H4 (cell line): ENCODE data around the gene B4GALT4. TPM values are rescaled to one million over a fixed set of nuclear protein-coding genes. Genes with fewer than 3 reads are reported as not detected.

Source experiments
- DNase-seq: peaks from one replicate; pipeline ENCODE4 v3.0.0-alpha.2; 2015; ENCODE audit warnings: low spot score
- total RNA-seq: library from RNA; depleted of rRNA; stranded (reverse); fragments of >200 nt; shearing (Covaris generic); gene quantifications from 2 replicates; pipeline ENCODE4 v1.2.3, GENCODE V29; 2014

The B4GALT4 gene
- total RNA-seq, 1 experiment from 2014 or later, result 25.3 TPM

DNA sequence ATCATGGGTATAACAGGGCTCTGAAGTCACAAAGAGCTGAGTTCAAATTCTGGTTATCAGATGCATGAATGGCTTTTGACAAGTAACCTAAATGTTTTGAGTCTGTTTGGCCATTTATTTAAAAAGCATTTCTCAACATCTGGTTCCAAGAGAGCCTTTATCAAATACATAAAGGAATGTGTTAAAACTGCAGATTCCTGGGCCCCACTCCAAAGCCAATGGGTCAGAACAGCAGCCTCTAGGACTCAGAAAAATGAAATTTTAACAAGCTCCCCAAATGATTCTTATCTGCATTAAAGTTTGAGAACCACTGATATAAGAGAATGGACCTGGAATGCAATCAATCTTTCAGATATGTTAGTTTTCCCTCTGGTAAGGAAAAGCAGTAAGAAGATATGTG, 3.4 kb downstream of the B4GALT4 start:
- DNase-seq, result no peak

GRCh38 chr3:119236756-119237155, 3.9 kb downstream of the B4GALT4 start:
- no peak for DNase-seq

GRCh38 chr3:119235151-119235550, 5.5 kb downstream of the B4GALT4 start:
- no peak for DNase-seq

GRCh38 chr3:119234610-119235009, 6.1 kb downstream of the B4GALT4 start:
- no peak for DNase-seq

GRCh38 chr3:119230745-119231144, 9.9 kb downstream of the B4GALT4 start:
- DNase-seq, result no peak

- DNase-seq, result no peak
Measured at GRCh38 chr3:119230071-119230470, 10.6 kb downstream of the B4GALT4 start.

DNA sequence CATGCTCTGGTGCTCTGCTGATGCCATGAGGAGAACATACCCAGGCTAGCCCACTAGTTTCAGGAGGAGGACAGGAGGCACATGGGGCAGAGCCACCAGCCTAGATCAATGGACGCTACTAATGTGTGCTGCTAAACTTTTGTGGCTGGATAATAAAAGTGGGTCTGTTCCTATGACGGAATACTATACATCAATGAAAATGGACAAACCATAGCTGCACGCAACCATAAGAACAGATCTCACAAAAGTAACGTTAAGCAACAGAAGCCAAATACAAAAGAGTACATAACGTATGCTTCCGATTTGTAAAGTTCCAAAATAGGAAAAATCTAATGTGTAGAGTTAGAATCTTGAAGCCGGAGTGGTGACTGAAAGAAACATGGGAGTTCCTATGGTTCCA, 11.5 kb downstream of the B4GALT4 start:
- DNase-seq, result no peak

GRCh38 chr3:119228373-119229145, 12.1 kb downstream of the B4GALT4 start:
- no peak for DNase-seq

GRCh38 chr3:119227070-119227850, 13.4 kb downstream of the B4GALT4 start:
- DNase-seq, result no peak

DNA sequence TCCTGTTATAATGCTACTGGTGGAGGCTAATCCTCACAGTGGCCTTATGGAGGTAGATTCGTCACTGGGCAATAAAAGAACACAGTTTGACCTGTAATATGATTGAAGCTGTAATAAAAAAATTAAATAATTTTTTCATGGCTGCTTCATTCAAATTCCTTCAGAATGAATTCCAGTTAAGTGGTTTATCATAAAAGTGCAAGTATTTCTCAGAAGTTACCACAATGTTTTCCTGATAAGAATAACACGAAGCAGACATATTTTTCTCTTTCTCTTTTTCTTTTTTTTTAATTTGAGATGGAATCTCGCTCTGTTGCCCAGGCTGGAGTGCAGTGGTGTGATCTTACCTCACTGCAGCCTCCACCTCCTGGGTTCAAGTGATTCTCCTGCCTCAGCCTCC, 15.6 kb downstream of the B4GALT4 start:
- DNase-seq, result no peak

GRCh38 chr3:119223511-119223910, 17.2 kb downstream of the B4GALT4 start:
- no peak for DNase-seq

GRCh38 chr3:119222391-119222790, 18.3 kb downstream of the B4GALT4 start:
- DNase-seq, result no peak

- DNase-seq, result no peak
Measured at GRCh38 chr3:119221779-119222320, 18.8 kb downstream of the B4GALT4 start.

- DNase-seq, result no peak
Measured at GRCh38 chr3:119220970-119221667, 19.6 kb downstream of the B4GALT4 start.

DNA sequence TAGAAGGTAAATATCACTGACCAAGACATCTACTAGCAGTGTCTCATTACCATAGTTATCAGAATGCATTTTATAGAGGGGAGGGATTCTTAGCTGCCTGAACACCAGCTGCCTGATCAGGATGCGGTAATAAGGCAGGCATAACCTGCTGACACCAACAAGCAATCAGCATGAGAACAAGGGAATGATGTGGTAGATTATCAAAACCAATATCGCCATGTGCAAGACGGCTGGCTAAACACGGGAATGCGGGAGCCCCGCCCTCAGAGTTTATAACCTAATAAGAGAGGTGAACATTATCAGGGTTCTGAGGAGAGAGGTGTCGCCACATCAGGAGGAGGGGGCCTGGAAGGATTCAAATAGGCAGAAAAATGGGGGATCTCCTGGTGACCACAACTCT, 20.5 kb downstream of the B4GALT4 start:
- DNase-seq, result no peak

- DNase-seq, result no peak
Measured at GRCh38 chr3:119219069-119219468, 21.6 kb downstream of the B4GALT4 start.

GRCh38 chr3:119211803-119212202, 28.9 kb downstream of the B4GALT4 start:
- no peak for DNase-seq

GRCh38 chr3:119211193-119211592, 29.5 kb downstream of the B4GALT4 start:
- DNase-seq, result no peak

DNA sequence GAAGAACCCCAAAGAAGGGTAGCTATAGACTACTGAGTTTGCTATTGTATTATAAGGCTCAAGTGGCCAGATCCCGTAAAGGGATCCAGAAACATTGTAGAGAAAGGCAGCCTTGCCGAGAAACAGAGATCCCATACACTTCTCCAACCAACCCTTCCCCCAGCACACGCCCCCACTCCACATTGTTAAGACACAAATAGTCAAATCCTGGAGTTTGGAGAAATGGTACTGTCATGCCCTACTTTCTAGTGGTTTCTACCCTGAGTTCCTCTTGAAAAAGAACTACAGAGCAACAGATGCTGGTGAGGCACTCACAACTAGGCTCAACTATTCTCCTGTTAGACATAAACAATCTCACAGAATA, 33.2 kb downstream of the B4GALT4 start:
- DNase-seq, result no peak

GRCh38 chr3:119206611-119207511, 33.8 kb downstream of the B4GALT4 start:
- no peak for DNase-seq

DNA sequence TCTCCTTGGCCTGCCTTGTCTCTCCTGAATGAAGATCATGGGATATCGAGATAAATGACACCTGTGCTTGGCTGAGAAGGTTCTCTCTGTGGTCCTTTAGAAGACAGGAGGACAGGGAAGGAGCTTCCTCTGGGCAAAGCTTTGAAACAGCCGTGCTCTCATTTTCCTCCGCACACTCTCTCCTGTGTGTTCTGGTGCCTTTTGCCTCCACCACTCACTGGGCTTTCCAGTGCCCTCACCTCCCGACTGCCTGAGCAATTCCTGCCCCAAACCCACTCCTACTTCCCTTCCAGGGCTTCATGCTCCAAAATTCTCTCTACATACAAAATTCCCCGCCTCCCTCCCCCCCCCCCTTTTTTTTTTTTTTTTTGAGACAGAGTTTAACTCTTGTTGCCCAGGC, 35.0 kb downstream of the B4GALT4 start:
- DNase-seq, result no peak
